ENCODE results near the gene KIF3B. TPM values are rescaled to one million over a fixed set of nuclear protein-coding genes. Genes with fewer than 3 reads are reported as not detected.

KIF3B gene
- total and polyA plus RNA-seq, 2 of the 13 experiments (the other 11 are each of a cell fraction or from before 2014, with no cell fraction given) = 23.6 to 28.8 TPM

GRCh38 chr20:32236819-32237218, 40.6 kb upstream of the KIF3B start:
- in situ Hi-C loops (cut with HindIII; ENCODE audit: extremely low pct_ligation_motif_present, low pct_unique_long_range_greater_than_20kb) = no loop called here
- intact Hi-C loops (cut with micrococcal nuclease; ENCODE audit: unreplicated experiment) = no loop called here
- no peak overlapping the region for H2AFZ ChIP-seq (ENCODE audit: low read length)
- 96% methylated on average over 2 of the region's 2 CpGs for WGBS (ENCODE audit: low lambda C conversion rate)
- H3K27me3 ChIP-seq (ENCODE audit: control insufficient read depth in 1 of 2, insufficient read depth in 2 of 2, low read length in 2 of 2) = no peaks in the 10 kb centered on the region
- peaks cover 30% of the 10 kb centered on the region for H3K4me1 ChIP-seq (ENCODE audit: insufficient read depth, low read length)
- TF ChIP-seq MAFF (IDR thresholded peaks at IDR 0.05; ENCODE audit: low read depth, low read length) = no peak
- TF ChIP-seq ZNF263 (CRISPR knock-in tag; IDR thresholded peaks at IDR 0.05) = no peak
- no peak for TF ChIP-seq NCOA2 (CRISPR knock-in tag; IDR thresholded peaks at IDR 0.05)
- TF ChIP-seq GABPB1 (CRISPR knock-in tag; IDR thresholded peaks at IDR 0.05) = no peak
- TF ChIP-seq ZNF282 (IDR thresholded peaks at IDR 0.05; ENCODE audit: partially characterized antibody) = no peak
- 0 out of 2 replicates have a peak, but pooled peaks have one; percentile 27 for TF ChIP-seq ZNF224 (CRISPR knock-in tag; IDR thresholded peaks at IDR 0.05)
- TF ChIP-seq, protein P1, sequence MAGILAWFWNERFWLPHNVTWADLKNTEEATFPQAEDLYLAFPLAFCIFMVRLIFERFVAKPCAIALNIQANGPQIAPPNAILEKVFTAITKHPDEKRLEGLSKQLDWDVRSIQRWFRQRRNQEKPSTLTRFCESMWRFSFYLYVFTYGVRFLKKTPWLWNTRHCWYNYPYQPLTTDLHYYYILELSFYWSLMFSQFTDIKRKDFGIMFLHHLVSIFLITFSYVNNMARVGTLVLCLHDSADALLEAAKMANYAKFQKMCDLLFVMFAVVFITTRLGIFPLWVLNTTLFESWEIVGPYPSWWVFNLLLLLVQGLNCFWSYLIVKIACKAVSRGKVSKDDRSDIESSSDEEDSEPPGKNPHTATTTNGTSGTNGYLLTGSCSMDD (CRISPR knock-in tag; IDR thresholded peaks at IDR 0.05) = no peak
- TF ChIP-seq ZMYM3 (CRISPR knock-in tag; IDR thresholded peaks at IDR 0.05) = 0 out of 2 replicates have a peak, but pooled peaks have one; percentile 2
- no peak for TF ChIP-seq HNRNPLL (IDR thresholded peaks at IDR 0.05; ENCODE audit: low read depth, low read length, poor library complexity, severe bottlenecking)
- TF ChIP-seq ZNF121 (CRISPR knock-in tag; IDR thresholded peaks at IDR 0.05) = no peak
- FAIRE-seq = no peak
- no peaks in the 10 kb centered on the region for H3K79me2 ChIP-seq (ENCODE audit: insufficient read depth, low read length)
- POLR2A ChIA-PET = interaction anchor here (0.9 to 1.9 kb wide), 3 partner anchors 12 to 54 kb away, joined by 3 to 19 read pairs (median 6); no protein-coding TSS in a partner anchor
- H4K20me1 ChIP-seq (ENCODE audit: insufficient read depth, low read length) = no peaks in the 10 kb centered on the region
- ATAC-seq = no peak
- H3K9me3 ChIP-seq (ENCODE audit: low read length) = no peaks in the 10 kb centered on the region
- H3K36me3 ChIP-seq (replicated peaks in 1 of 2; ENCODE audit: control insufficient read depth in 1 of 2, insufficient read depth in 2 of 2, low read length in 2 of 2) = peaks cover 13 to 35% of the 10 kb centered on the region in 2 experiments
- H3K4me3 ChIP-seq (replicated peaks in 1 of 3; ENCODE audit: insufficient read depth in 1 of 3, low read depth in 2 of 3, low read length in 3 of 3) = no peak overlapping the region
- H3K4me2 ChIP-seq (ENCODE audit: low read depth, low read length) = no peak overlapping the region
- CTCF ChIA-PET (ENCODE audit: low intra/inter-chr PET ratio, low total read pairs) = no interaction called here
- no peak for DNase-seq (ENCODE audit: low spot score)
- H3K9ac ChIP-seq (ENCODE audit: insufficient read depth, low read depth, low read length) = no peak overlapping the region
- peak overlapping the region; percentile 55 for H3K27ac ChIP-seq (ENCODE audit: extremely low read length, insufficient read depth, low read length)
- TSS peak; percentile 41 for BruUV-seq (replicated peaks)
